Erythroblast (primary cell): ENCODE measurements around the gene CLEC11A.

Experiments
- GATA1 ChIP-seq: IDR thresholded peaks from 2 replicates; pipeline ENCODE4 v1.6.1; 2011; ENCODE audit warnings: low read depth, mild to moderate bottlenecking, control low read depth, low read length, moderate library complexity
- POLR2A ChIP-seq: IDR thresholded peaks from 2 replicates; pipeline ENCODE4 v1.6.1; 2011; ENCODE audit warnings: mild to moderate bottlenecking, low read length

- TF ChIP-seq POLR2A = no peak
- no peak for TF ChIP-seq GATA1
Observed at GRCh38 chr19:50720181-50720920, 2.8 kb upstream of the CLEC11A start.
